NT2/D1 (cell line): ENCODE measurements around the gene FOXP1.

ENCODE experiments used
- SUZ12 ChIP-seq: IDR thresholded peaks from 2 replicates; pipeline ENCODE4 v1.6.1; 2011; ENCODE audit not compliant: insufficient read length, insufficient read depth; ENCODE audit errors: extremely low read depth
- ZNF274 ChIP-seq: IDR thresholded peaks from 2 replicates; pipeline ENCODE4 v1.6.1; 2011; ENCODE audit warnings: mild to moderate bottlenecking, low read depth, low read length

DNA sequence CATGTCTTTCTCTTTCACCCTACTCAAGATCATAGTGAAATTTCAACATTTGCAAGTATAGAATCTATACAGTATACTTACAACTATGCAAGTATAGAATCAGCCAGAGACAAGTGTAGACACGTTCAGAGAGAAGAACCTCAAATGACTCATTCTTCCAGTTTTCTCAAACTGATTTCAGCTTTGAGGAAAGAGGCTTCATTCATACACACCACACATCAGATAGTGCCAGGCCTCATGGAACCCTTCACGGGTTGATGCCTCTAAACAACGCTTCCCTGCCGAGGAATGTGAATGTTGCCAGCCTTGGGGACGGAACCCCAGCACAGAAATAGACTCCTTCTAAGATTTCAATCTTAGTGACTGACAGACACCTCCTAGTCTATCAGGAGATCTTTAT, 135.7 kb downstream of the FOXP1 start:
- TF ChIP-seq ZNF274 = no peak
- no peak for TF ChIP-seq SUZ12
